Tongue (tissue), 2 donors: ENCODE measurements around the gene DCUN1D2. TPM values are rescaled to one million over a fixed set of nuclear protein-coding genes. Genes with fewer than 3 reads are reported as not detected.
A peak's percentile ranks its signal among the peaks of the same experiment; 100 is the strongest.
"Not testable (repeated sequence)": the region's sequence is repeated elsewhere in the genome, so short reads cannot be mapped to it uniquely, and the experiment has no call there.

Experiments
- DNase-seq: peaks from one replicate; pipeline ENCODE4 v3.0.0-alpha.2; 2015
- total RNA-seq: library from RNA; depleted of rRNA; stranded (reverse); fragments of >200 nt; gene quantifications from one replicate; pipeline ENCODE4 v1.2.3, GENCODE V29; 2014

Gene DCUN1D2
- total RNA-seq, 1 donor from 2014 or later, result 24.8 TPM

GRCh38 chr13:113489549-113490495 is 689 bp downstream of the DCUN1D2 start:
- DNase-seq, result peak; percentile 47

GRCh38 chr13:113489171-113489548 is 1.4 kb downstream of the DCUN1D2 start:
- DNase-seq, result no peak

GRCh38 chr13:113488283-113488682 is 2.2 kb downstream of the DCUN1D2 start:
- DNase-seq, result no peak

- DNase-seq, result no peak
Measured at GRCh38 chr13:113486698-113487097, 3.8 kb downstream of the DCUN1D2 start.

- DNase-seq, result no peak
Measured at GRCh38 chr13:113485545-113485944, 5.0 kb downstream of the DCUN1D2 start.

GRCh38 chr13:113483504-113484293 is 6.8 kb downstream of the DCUN1D2 start:
- no peak for DNase-seq

DNA sequence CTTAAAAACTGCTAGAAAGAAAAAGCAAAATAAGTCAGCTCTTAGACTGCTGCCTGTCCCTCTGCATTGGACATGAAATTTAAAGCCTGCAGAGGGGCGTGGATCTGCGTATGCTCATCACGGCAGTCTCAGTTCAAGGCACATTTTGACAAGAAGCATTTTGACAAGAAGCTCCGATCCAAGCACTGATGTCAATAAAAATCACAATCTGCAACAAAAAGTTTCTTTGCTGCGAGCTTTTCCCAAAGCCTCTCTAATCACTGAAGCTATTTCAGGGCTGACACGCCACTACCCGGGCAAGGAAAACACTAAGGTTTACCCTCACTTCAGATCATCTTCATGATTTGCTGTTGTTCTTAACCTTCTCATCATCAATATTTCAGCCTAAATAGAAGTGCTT is 7.4 kb downstream of the DCUN1D2 start:
- DNase-seq, result no peak

GRCh38 chr13:113479179-113479578 is 11.3 kb downstream of the DCUN1D2 start:
- no peak for DNase-seq

- no peak for DNase-seq
Measured at GRCh38 chr13:113477724-113478123, 12.8 kb downstream of the DCUN1D2 start.

DNA sequence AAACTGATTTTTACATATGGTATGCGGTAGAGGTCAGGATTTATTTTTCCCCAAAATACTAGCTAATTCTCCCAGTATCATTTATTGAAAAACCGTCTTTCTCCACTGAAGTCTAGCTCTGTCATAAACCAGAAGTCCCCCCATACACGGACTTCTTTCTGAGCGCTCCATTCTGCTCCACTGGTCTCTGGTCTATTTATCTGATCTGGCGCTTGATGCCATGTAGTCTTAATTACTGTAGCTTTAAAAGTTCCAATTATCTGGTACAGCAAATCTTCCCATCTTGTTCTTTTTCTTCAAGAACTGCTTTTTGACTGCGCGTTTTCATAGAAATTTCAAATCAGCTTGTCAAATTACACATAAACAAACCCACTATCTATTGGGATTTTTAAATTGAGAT is 13.7 kb downstream of the DCUN1D2 start:
- no peak for DNase-seq

DNA sequence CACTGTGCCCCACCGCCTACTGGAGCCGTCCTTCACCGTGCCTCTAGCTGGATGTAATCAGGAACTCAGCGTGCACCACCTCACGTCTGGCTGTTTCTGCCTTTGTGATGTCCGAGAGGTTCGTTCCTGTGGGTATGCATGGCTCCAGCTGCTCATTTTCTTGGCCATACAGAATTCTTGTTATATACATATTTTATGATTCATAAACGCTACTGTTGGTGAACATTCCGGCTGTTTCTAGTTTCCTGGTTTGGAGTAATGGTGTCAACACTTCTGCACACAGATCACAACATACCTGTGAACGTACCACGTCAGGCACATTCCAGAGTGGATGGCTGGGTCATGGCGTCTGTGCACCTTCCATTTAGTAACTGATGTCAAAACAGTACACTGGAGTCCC is 14.6 kb downstream of the DCUN1D2 start:
- DNase-seq, result no peak

DNA sequence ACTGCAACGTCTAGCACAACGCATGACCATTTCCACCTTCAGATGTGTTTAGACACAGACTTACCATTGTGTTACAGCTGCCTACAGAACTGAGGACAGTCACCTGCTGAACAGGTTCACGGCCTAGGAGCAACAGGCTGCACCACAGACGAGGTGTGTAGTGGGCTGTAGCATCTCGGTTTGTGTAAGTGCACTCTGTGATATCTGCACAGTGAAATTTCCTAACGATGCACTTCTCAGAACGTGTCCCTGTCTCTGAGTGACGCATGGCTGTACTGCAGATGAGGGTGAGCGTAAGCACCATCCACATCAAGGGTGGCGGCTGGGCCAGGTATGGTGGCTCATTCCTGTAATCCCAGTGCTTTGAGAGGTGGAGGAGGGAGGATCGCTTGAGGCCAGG is 15.2 kb downstream of the DCUN1D2 start:
- DNase-seq, result no peak

- DNase-seq, result no peak
Measured at GRCh38 chr13:113474179-113474578, 16.3 kb downstream of the DCUN1D2 start.

DNA sequence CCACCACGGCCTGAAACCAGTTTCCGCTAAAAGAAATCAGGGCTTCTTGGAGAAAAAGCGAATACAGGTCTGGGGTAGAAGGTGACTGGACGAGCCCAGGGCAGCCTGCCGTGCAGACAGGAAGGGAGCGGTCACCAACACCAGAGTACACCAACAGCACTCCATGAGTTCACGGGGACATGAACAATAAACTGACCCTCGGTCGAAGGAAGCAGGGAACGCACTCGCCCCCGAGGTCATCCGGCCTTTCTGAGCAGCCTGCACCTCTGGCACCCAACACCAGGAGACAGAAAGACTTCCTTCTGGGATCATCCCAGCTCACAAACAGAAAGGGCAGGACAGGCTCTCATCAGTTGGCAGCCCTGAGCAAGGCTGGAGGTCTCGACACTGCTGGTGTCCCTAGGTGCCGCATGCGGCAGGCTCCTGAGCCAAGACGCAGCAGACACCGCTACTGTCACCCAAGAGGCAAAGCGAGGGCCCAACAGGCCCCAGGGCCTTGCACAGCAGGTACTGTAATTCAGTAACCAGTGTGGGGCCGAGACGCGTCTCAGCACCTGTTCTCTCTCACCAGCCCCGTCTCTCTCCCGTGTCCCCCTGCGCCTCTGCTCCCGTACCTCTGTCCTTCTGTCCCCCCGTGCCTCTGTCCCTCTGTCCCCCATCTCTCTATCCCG is 18.0 kb downstream of the DCUN1D2 start:
- no peak for DNase-seq

- no peak for DNase-seq
Measured at GRCh38 chr13:113471844-113472243, 18.7 kb downstream of the DCUN1D2 start.

DNA sequence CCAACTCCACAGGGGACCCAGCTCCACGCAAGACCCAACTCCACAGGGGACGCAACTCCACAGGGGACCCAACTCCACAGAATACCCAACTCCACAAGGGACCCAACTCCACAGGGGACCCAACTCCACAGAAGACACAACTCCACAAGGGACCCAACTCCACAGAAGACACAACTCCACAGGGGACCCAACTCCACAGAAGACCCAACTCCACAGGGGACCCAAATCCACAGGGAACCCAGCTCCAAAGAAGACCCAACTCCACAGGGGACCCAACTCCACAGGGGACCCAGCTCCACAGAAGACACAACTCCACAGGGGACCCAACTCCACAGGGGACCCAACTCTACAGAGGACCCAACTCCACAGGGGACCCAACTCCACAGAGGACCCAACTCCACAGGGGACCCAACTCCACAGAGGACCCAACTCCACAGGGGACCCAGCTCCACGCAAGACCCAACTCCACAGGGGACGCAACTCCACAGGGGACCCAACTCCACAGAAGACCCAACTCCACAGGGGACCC is 19.8 kb downstream of the DCUN1D2 start:
- not testable (repeated sequence) for DNase-seq

- no peak for DNase-seq
Measured at GRCh38 chr13:113470073-113470472, 20.4 kb downstream of the DCUN1D2 start.

DNA sequence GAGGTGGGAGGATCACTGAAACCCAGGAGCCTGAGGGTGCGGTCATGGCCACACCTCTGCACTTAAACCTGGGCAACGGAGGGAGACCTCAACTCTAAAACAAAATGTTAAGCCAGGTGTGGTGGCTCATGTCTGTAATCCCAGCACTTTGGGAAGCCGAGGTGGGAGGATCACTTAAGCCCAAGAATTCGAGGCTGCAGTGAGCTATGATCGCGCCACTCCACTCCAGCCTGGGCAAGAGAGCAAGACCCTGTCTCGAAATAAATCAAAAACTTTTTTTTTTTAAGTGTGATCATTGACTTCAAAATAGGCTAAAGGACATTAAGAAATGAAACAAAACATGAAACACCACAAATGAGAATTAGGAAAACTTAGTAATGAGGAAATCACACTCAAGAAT is 20.9 kb downstream of the DCUN1D2 start:
- no peak for DNase-seq

GRCh38 chr13:113468472-113469201 is 21.9 kb downstream of the DCUN1D2 start:
- no peak for DNase-seq

GRCh38 chr13:113468029-113468428 is 22.5 kb downstream of the DCUN1D2 start:
- no peak for DNase-seq

DNA sequence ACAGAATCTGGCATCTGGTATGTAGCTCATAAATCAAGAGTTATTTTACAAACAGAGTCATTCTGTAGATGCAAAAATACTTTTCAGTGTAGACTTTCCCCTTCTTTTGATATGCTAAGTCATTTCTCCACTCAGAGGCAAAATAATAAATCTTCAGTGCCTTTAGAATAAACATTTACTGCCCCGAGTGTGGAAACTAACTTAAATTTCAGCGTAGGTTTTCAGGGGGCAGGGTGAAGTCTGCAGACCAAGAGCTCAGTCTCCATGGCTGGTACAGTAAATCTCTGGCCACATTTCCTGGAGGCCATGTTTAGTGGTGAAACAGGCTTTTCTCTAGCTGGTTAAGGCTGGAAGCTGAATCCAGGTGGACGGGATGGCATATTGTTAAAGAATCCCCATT is 24.1 kb downstream of the DCUN1D2 start:
- no peak for DNase-seq

DNA sequence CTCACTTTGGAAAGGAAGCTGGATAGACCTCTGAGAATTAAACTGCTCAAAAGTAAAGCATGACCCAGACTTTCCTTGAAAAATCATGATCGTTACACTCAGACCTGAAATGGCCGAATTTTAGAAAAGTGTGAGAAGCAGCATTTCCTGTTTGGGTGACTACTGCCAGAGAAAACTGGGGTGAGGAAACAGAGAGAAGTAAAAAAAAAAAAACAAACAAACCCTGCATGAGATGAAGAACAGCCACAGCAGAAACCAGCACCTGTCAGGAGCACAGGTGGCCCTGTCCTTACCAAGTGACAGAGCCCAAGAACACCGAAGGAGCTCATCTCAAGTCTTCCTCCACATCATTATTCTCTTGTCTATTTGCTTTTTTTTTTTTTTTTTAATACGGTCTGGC is 25.2 kb downstream of the DCUN1D2 start:
- no peak for DNase-seq
